Neural cell (in vitro differentiated cells): ENCODE results near the gene CDKL5. TPM values are rescaled to one million over a fixed set of nuclear protein-coding genes. Genes with fewer than 3 reads are reported as not detected.

Source experiments
- H2AFZ ChIP-seq: fragments of 200-600, 300-800 bp; sonication (generic), shearing (Covaris generic); 2 replicates; pipeline ENCODE4 v1.6.0; 2014; ENCODE audit warnings: low read depth, mild to moderate bottlenecking, antibody characterized with exemption, low read length, moderate library complexity
- H3F3A ChIP-seq: fragments of 200-600 bp; shearing (Covaris generic); 2 replicates; pipeline ENCODE4 v1.6.1; 2016; ENCODE audit warnings: mild to moderate bottlenecking, moderate library complexity, mixed read lengths, antibody characterized with exemption, low read length; ENCODE audit not compliant: insufficient read depth, poor library complexity, severe bottlenecking
- H3K27ac ChIP-seq: fragments of 200-600, 300-800 bp; sonication (generic), shearing (Covaris generic); 2 replicates; pipeline ENCODE4 v1.5.1; 2014; ENCODE audit warnings: mild to moderate bottlenecking, low read length, moderate library complexity
- H3K27me3 ChIP-seq: fragments of 300-800, 200-600 bp; sonication (generic), shearing (Covaris generic); 2 replicates; pipeline ENCODE4 v1.6.0; 2014; ENCODE audit warnings: mild to moderate bottlenecking, low read depth, low read length, moderate library complexity; ENCODE audit not compliant: insufficient read depth
- H3K36me3 ChIP-seq: fragments of 300-800, 200-600 bp; sonication (generic), shearing (Covaris generic); 2 replicates; pipeline ENCODE4 v1.5.1; 2014; ENCODE audit warnings: mild to moderate bottlenecking, antibody characterized with exemption, low read length, moderate library complexity; ENCODE audit not compliant: insufficient read depth
- H3K4me2 ChIP-seq: fragments of 300-800, 200-600 bp; sonication (generic), shearing (Covaris generic); 2 replicates; pipeline ENCODE4 v1.6.0; 2014; ENCODE audit warnings: mild to moderate bottlenecking, low read length
- H3K4me3 ChIP-seq: fragments of 300-800, 200-600 bp; sonication (generic), shearing (Covaris generic); 2 replicates; pipeline ENCODE4 v1.5.1; 2014; ENCODE audit warnings: mild to moderate bottlenecking, low read length, moderate library complexity
- H3K79me2 ChIP-seq: fragments of 200-600 bp; shearing (Covaris generic); replicated peaks from 2 replicates; pipeline ENCODE4 v1.6.0; 2014; ENCODE audit warnings: mild to moderate bottlenecking, low read length, moderate library complexity; ENCODE audit not compliant: insufficient read depth
- H3K9ac ChIP-seq: fragments of 300-800, 200-600 bp; sonication (generic), shearing (Covaris generic); 2 replicates; pipeline ENCODE4 v1.6.1; 2016; ENCODE audit warnings: mild to moderate bottlenecking, low read length, mixed read lengths
- H3K9me2 ChIP-seq: fragments of 200-600 bp; shearing (Covaris generic); 2 replicates; pipeline ENCODE4 v1.6.1; 2016; ENCODE audit warnings: mild to moderate bottlenecking, low read length, mixed read lengths; ENCODE audit not compliant: insufficient read depth
- H3K9me3 ChIP-seq: fragments of 200-600, 300-800 bp; sonication (generic), shearing (Covaris generic); 2 replicates; pipeline ENCODE4 v1.6.1; 2016; ENCODE audit warnings: mild to moderate bottlenecking, mixed run types, low read length, moderate library complexity, mixed read lengths
- H4K20me1 ChIP-seq: fragments of 200-600 bp; shearing (Covaris generic); 2 replicates; pipeline ENCODE4 v1.6.1; 2016; ENCODE audit warnings: mild to moderate bottlenecking, mixed run types; ENCODE audit not compliant: insufficient read depth
- EP300 ChIP-seq: fragments of 450-650 bp; conservative IDR thresholded peaks from 2 replicates; pipeline ENCODE4 v1.6.1; 2014; ENCODE audit warnings: antibody characterized with exemption, mild to moderate bottlenecking, moderate library complexity; ENCODE audit not compliant: poor library complexity, severe bottlenecking
- EZH2 ChIP-seq: fragments of 200-600, 300-800 bp; shearing (Covaris generic), sonication (generic); IDR thresholded peaks from 2 replicates; pipeline ENCODE4 v1.6.1; 2014; ENCODE audit warnings: antibody characterized with exemption, low read length, borderline replicate concordance, mild to moderate bottlenecking; ENCODE audit not compliant: insufficient read depth, poor library complexity, severe bottlenecking
- MXI1 ChIP-seq: fragments of 450-650 bp; conservative IDR thresholded peaks from 2 replicates; pipeline ENCODE4 v1.6.1; 2014; ENCODE audit warnings: antibody characterized with exemption, mild to moderate bottlenecking; ENCODE audit not compliant: poor library complexity, severe bottlenecking
- POLR2AphosphoS5 ChIP-seq: IDR thresholded peaks from 2 replicates; pipeline ENCODE4 v1.6.1; 2012
- RAD21 ChIP-seq: fragments of 450-650 bp; conservative IDR thresholded peaks from 2 replicates; pipeline ENCODE4 v1.6.1; 2014; ENCODE audit warnings: antibody characterized with exemption, mild to moderate bottlenecking, moderate library complexity
- SMC3 ChIP-seq: fragments of 450-650 bp; conservative IDR thresholded peaks from 2 replicates; pipeline ENCODE4 v1.6.1; 2014; ENCODE audit warnings: antibody characterized with exemption, mild to moderate bottlenecking, moderate library complexity; ENCODE audit not compliant: poor library complexity
- TAF1 ChIP-seq: IDR thresholded peaks from 2 replicates; pipeline ENCODE4 v1.6.1; 2012; ENCODE audit warnings: low read depth
- polyA plus RNA-seq: library from polyadenylated mRNA; depleted of rRNA; stranded (reverse); fragments of >200 nt; gene quantifications from 2 replicates; pipeline ENCODE4 v1.2.3, GENCODE V29; 2014
- TF ChIP-seq, protein P1 (sequence below): IDR thresholded peaks from 2 replicates; pipeline ENCODE4 v1.6.1; 2012; ENCODE audit warnings: borderline replicate concordance
- TF ChIP-seq, protein P2 (sequence below): fragments of 450-650 bp; IDR thresholded peaks from 2 replicates; pipeline ENCODE4 v1.5.1; 2014; ENCODE audit warnings: antibody characterized with exemption, mild to moderate bottlenecking, moderate library complexity; ENCODE audit not compliant: poor library complexity, severe bottlenecking

CDKL5 gene
- polyA plus RNA-seq, 1 donor from 2014 or later, result 5.3 TPM

DNA sequence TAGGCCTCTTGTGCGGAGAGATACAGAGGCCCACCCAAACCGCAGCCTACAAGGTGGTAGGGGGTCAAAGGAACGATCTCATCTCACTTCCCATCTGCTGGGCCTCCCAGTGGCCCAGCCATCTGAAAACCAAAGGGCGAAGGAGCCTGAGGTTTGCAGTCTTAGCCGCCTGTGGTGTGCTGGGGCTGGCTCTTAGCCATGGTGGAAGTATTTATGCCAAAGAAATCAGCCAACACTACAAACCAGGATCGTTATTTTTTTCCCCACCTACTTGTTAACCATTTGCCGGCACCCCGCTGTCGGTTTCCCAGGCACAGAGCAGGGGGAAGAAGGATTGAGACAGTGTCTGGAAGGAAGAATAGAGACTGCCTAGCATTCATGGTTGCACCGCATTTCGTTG is 30.9 kb upstream of the CDKL5 start:
- no peak for TF ChIP-seq RAD21
- H3K9me3 ChIP-seq, result no peaks in the 10 kb centered on the region
- H3K27ac ChIP-seq, result no peak overlapping the region
- H3F3A ChIP-seq, result no peaks in the 10 kb centered on the region
- no peaks in the 10 kb centered on the region for H3K36me3 ChIP-seq
- H3K4me3 ChIP-seq, result no peak overlapping the region
- no peaks in the 10 kb centered on the region for H3K79me2 ChIP-seq
- H3K4me2 ChIP-seq, result no peak overlapping the region
- H4K20me1 ChIP-seq, result no peaks in the 10 kb centered on the region
- no peak overlapping the region for H3K9ac ChIP-seq
- H3K27me3 ChIP-seq, result no peaks in the 10 kb centered on the region
- H3K9me2 ChIP-seq, result no peaks in the 10 kb centered on the region
- no peak overlapping the region for H2AFZ ChIP-seq

DNA sequence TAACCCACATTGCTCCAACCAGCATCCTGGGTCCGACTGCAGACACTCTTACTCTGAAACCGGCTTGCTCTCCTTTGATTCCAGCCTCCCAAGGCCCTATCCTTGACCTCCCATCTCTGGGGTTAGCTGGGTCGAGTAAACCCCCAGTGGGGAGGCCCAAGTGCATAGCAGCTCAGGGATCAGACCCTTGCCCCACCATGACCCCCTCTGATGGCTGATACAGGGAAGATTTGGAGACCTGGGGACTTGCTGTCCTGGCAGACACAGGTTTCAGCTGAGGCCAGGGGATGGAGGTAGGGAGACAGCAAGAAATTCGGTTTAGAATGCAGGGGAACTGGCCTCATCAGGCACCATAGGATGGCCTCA is 23.6 kb upstream of the CDKL5 start:
- H3K27me3 ChIP-seq, result no peaks in the 10 kb centered on the region
- no peaks in the 10 kb centered on the region for H3K79me2 ChIP-seq
- H3K36me3 ChIP-seq, result no peaks in the 10 kb centered on the region
- H3K27ac ChIP-seq, result no peak overlapping the region
- H3K4me3 ChIP-seq, result no peak overlapping the region
- H3K9ac ChIP-seq, result no peak overlapping the region
- no peaks in the 10 kb centered on the region for H4K20me1 ChIP-seq
- no peaks in the 10 kb centered on the region for H3F3A ChIP-seq
- TF ChIP-seq TAF1 (no peak), RAD21 (no peak), MXI1 (no peak), SMC3 (no peak), EP300 (no peak), POLR2AphosphoS5 (no peak), EZH2 (no peak)
- TF ChIP-seq, protein P1, sequence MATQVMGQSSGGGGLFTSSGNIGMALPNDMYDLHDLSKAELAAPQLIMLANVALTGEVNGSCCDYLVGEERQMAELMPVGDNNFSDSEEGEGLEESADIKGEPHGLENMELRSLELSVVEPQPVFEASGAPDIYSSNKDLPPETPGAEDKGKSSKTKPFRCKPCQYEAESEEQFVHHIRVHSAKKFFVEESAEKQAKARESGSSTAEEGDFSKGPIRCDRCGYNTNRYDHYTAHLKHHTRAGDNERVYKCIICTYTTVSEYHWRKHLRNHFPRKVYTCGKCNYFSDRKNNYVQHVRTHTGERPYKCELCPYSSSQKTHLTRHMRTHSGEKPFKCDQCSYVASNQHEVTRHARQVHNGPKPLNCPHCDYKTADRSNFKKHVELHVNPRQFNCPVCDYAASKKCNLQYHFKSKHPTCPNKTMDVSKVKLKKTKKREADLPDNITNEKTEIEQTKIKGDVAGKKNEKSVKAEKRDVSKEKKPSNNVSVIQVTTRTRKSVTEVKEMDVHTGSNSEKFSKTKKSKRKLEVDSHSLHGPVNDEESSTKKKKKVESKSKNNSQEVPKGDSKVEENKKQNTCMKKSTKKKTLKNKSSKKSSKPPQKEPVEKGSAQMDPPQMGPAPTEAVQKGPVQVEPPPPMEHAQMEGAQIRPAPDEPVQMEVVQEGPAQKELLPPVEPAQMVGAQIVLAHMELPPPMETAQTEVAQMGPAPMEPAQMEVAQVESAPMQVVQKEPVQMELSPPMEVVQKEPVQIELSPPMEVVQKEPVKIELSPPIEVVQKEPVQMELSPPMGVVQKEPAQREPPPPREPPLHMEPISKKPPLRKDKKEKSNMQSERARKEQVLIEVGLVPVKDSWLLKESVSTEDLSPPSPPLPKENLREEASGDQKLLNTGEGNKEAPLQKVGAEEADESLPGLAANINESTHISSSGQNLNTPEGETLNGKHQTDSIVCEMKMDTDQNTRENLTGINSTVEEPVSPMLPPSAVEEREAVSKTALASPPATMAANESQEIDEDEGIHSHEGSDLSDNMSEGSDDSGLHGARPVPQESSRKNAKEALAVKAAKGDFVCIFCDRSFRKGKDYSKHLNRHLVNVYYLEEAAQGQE, result no peak
- TF ChIP-seq, protein P2, sequence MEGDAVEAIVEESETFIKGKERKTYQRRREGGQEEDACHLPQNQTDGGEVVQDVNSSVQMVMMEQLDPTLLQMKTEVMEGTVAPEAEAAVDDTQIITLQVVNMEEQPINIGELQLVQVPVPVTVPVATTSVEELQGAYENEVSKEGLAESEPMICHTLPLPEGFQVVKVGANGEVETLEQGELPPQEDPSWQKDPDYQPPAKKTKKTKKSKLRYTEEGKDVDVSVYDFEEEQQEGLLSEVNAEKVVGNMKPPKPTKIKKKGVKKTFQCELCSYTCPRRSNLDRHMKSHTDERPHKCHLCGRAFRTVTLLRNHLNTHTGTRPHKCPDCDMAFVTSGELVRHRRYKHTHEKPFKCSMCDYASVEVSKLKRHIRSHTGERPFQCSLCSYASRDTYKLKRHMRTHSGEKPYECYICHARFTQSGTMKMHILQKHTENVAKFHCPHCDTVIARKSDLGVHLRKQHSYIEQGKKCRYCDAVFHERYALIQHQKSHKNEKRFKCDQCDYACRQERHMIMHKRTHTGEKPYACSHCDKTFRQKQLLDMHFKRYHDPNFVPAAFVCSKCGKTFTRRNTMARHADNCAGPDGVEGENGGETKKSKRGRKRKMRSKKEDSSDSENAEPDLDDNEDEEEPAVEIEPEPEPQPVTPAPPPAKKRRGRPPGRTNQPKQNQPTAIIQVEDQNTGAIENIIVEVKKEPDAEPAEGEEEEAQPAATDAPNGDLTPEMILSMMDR, result no peak
- H3K9me3 ChIP-seq, result no peaks in the 10 kb centered on the region
- H3K9me2 ChIP-seq, result no peaks in the 10 kb centered on the region
- no peak overlapping the region for H3K4me2 ChIP-seq
- no peak overlapping the region for H2AFZ ChIP-seq
